Measurements from ENCODE around the gene VSTM4.

The VSTM4 gene, protein sequence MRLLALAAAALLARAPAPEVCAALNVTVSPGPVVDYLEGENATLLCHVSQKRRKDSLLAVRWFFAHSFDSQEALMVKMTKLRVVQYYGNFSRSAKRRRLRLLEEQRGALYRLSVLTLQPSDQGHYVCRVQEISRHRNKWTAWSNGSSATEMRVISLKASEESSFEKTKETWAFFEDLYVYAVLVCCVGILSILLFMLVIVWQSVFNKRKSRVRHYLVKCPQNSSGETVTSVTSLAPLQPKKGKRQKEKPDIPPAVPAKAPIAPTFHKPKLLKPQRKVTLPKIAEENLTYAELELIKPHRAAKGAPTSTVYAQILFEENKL

DNA sequence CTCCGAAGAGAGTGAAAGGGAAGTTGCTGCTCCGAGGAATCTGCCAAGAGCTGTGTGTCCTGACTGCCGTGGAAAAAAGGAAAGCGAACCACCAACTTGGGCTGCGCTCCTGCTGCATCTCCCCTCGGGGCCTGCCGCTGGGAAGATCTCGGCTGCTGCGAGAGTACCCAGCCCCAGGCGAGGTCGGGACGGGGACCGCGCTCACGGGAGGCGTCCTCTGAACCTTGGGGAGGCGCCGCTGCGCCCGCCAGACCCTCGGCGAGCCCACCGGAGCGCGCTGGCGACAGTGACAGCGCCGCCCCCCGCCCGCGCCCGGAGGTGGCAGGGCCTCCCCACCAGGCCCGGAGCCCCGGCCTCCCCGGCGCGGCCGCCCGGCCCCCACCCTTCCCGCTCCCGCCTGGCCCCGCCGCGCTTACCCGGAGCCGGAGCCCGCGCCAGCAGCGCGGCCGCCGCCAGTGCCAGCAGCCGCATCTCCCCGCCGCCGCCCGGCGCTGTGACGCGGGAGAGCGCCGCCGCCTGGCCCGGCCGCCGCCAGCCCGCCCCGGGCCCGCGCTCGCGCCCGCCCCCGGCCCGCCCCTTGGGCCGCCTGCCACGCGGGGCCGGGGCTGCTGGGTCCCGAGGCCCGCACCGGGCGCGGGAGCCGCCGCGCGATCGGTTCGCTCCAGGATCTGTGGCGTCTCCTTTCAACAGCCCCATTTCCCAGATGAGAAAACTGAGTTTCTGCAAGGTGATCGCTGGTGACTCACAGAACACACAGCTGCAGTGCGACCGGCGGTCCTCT is at the start of gene VSTM4:
VSTM4 (minus strand) TSS at position 508 of the 781 bp plus-strand sequence; CDS start at position 471, 37 bp downstream.
- DNase-seq (ENCODE audit: low read depth in 2 of 2) = no peak

DNA sequence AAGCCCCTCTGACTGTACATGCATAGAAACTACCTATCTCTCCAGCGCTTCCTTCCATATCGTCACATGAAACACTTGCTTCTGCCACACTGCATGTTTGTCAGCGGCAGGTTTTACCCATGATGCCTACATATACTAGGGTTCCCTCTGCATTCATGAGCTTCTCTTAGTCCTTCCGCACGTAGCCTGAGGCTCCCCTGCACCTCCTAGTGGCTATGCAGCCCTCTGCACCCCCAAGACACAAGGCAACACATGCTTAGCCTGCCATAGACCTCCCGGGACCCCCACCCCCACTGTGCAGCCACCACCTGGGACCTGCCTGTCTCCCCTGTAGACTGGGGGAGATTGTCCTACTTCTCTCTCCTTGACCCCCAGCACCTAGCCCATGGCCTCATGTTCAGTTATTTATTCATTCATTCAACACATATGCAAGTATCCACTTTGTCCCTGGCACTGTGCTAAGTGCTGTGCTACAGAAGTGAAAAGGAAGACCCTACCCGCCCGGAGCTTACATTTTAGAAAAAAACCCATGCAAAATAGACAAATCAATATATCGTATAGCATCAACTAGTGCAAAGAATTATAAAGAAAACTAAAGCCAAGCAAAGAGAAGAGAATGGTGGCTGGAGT is 49.4 kb upstream of the VSTM4 start:
- no peak for DNase-seq (ENCODE audit: low read depth in 2 of 2)

DNA sequence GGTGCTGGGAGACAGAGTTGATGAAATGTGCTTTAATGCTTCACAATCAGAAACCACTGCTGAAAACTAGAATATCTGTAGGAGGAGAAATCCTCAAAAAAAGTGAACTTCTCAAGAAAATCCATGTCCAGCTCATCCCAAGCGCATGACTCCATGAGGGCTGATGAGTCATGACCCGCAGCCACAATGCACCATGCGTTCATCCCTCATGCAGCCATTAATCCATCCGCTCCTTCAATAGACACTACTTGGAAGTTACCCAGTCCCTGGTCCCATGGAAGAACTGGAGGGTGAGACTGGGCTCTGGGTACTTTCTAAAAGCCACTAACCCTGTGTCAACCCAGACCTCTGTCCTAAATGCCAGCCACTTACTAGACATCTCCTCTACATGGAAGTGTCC is 48.4 kb upstream of the VSTM4 start:
- no peak for DNase-seq (ENCODE audit: low read depth in 2 of 2)

DNA sequence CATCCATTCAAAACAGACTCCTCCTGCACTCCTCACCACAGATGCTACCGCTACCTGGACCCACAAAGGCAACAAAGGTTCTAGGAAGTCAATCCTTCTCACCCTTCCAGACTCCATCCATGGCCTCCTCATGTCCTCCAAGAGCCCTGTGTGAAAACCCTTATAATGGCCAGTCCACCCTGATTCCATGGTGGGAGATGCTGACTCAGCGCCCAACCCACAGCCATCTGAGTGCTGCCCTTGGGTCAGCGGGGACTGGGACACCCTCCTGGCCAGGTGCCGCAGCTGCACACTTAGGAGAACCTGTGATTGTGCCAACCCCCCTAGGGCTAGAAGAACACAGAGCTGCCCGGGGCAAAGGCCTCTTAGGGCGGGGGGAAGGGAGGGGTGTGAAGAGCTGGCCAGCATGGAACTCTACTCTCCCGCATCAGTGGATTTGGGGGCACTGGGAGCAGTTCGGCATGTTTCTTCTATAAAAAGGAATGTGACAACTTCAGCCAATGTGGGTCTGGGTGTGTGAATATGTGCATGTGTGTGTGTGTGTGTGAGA is 47.5 kb upstream of the VSTM4 start:
- DNase-seq (ENCODE audit: low read depth in 2 of 2) = no peak

DNA sequence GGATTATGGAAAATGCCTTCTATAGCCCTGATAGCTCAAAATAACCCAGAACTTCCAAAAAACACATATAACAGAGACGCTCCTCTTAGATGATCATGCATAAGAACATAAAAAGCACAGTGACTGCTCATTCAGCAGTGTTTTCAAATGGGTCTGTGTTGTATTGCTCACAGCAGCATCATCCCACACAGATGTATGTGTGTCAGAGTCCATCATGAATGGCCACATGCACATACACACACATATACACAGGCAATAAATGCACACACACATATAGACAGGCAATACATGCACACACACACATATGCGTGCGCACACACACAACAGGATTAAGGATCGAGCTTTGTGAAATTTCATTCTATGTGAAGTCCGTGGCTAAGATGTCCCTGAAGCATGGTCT is 46.7 kb upstream of the VSTM4 start:
- no peak for DNase-seq (ENCODE audit: low read depth in 2 of 2)

DNA sequence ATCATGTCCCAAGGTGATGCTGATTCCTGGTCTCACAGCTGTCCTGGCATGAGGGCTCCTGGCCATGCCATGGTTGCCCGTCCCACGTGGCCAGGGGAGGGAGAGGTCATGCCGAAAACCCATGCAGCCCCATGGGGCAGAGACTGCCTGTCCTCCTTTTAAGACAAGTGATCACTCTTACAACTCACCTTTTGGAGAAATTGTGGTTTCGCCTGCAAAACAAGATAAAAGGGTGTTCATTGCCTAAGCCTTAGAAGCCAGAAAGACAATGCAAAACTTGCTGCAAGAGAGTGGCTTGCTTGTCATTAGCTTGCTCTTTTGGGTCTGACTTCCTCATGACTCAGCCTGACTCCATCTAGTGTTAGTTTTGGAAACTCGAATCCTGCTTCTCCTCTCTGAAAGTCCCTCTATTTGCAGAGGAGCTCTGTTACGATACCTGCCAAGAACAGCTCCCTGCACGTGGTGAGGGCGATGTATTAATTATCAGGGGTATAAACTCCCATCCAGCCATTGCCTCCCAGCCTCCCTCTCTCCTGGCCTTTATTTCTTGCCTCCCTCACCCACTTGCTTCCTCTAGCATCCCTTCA is 46.2 kb upstream of the VSTM4 start:
- DNase-seq (ENCODE audit: low read depth in 2 of 2) = no peak

DNA sequence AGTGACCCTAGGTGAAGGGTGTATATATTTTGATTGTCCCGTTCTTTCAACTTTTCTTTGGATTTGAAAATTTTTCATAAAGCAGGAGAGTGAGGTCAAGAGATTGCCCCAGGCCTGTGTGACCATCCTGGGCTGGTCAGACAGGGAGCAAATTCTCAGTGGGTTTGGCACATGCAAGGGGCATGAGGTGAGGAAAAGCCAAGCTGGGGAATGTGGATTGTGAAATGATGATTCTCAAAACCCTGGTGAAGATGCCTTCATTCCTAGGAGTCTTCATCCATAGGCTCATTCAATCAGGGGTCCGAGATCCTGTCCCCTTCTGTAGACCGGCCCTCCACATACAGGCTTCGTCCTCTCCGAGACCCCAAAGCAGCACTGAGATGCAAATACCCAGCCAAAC is 45.5 kb upstream of the VSTM4 start:
- DNase-seq (ENCODE audit: low read depth in 2 of 2) = no peak

DNA sequence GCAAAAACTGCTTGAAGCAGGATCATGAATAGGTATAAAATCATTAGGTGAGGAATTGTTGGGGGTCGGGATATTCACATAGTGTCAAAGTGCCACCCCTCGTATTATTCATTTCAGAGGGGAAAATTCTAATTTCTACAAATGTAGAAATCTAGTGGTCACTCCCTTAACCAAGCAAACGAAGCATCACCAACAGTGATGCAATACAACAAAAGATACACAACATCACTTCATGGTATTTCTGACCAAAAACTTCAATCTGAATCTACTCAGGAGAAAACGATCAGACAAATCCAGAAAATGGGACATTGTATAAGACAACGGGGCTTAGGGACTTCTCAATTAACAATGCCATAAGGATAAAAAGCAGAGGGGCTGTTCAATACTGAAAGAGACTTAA is 44.8 kb upstream of the VSTM4 start:
- no peak for DNase-seq (ENCODE audit: low read depth in 2 of 2)

DNA sequence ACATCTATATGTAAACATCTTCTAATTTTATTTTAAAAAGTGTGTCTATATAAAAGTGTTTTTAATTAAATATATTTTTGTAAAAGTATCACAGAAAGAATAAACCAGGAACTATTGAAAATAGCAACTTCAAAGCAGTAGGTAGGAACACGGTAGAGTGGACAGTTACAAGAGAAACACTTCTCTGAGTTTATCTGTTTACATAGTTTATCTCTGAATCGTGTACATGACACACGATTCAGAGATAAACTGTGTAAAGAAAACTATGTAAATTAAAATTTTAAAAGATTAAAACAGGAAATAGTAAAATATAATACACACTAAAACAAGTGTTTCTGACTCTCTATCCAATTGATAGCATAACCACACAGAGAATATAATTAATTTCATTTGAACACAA is 43.6 kb upstream of the VSTM4 start:
- DNase-seq (ENCODE audit: low read depth in 2 of 2) = no peak

DNA sequence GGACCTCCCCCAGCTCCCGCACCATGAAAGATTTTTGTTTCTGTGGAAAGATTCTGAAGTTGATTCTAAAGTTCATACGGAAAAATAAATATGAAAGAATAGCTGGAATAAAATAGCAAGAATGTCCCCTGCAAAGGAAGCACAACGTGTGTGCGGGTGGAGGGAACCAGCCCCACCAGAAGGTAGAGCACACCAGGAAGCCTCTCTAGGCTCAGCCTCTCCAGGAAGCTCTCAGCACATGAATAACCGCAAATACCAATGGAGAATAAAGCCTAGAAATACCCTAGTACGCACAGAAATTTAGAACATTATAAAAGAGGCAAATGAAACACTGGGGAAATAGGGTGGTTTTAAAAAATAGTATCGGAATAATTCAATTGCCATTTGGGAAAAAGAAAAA is 43.1 kb upstream of the VSTM4 start:
- no peak for DNase-seq (ENCODE audit: low read depth in 2 of 2)

DNA sequence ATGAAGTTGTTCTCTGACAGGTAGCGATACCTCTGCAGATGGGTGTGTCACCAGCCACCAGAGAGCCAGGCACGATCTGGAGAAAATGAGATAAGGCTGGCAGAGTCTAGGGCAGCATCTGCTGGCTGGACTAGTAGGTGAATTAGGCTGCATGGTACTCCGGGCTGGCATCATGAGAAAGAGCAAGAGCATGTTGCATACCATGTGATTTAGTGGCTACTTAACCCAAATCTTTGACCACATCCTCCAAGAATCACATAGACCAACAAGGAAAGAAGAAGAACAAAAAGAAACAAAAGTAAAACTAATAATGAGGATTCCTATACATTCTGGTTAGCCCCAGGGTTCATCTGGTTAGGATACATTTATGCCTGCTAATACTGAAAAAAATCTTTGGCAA is 41.9 kb upstream of the VSTM4 start:
- DNase-seq (ENCODE audit: low read depth in 2 of 2) = no peak

DNA sequence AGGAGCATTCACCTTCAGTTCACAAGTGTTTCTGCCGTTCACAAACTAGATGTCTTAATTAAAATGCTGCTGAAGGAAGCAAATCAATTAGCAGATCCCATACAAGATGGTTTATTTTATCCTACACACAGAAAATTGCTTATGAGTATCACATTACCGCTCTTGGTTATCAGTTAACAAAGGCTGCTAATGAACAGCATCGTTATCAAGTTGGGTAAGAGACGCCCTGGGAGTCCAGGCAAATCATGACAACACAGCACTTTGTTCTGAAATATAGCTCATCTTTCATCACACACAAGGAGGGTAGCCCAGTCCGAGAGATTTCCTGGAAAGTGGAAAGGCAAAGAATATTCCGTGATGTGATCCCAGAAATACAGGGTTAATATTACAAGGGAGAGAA is 39.3 kb upstream of the VSTM4 start:
- no peak for DNase-seq (ENCODE audit: low read depth in 2 of 2)

DNA sequence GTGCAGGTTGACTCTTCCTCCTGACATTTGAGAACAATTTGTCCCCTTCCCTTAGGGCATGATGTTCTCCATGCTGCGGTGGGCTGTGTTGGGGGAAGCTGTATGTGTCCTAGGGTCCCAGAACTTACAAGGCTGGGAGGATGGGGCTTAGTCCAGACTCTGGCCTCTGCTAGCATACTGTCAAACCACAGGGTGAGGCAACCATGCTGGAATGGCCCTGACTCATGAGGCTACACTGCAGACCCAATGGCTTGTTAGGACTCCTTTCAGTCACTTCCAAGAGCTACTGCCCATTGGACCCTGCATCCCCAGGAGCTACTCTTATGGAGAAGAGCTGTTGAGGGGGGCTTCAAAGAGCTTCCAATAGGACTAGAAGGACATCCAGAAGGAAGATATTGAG is 38.6 kb upstream of the VSTM4 start:
- DNase-seq (ENCODE audit: low read depth in 2 of 2) = no peak

DNA sequence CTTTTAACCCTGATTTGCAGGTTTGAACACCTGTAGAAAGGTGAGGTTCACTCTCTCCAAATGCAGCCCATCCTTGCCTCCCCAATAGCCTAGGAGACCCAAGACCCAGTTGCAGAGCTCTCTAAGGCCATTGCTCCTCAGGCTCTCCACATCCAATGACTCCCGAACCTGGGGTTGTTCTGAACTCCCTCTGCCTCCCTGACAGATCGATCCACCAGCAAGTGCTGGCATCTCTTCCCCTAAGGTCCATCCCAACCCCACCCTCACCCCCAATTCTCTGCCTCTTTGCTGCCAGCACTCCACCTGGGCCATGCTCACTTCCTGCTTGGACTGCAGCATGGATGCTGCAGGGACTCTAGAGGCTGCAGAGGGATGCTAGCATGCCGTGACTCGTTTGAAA is 37.8 kb upstream of the VSTM4 start:
- DNase-seq (ENCODE audit: low read depth in 2 of 2) = no peak

DNA sequence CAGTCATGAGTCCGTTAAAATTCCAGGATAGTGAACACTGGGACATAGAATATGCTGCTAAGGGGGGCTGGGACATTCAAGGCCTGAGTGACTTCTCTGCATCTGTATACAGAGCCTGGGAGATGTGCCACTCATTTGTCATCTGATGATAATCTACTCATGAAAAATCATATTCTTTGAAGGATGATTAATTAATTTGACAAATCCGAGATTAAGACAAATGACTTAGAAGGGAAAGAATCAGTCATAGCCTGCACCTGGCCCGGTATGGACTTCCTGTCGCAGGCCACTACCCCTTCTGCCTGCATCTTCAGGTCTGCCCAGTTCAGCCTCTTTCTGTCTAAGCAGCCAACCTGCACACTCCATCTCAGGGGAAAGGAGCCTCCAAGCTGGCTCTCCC is 37.3 kb upstream of the VSTM4 start:
- no peak for DNase-seq (ENCODE audit: low read depth in 2 of 2)

DNA sequence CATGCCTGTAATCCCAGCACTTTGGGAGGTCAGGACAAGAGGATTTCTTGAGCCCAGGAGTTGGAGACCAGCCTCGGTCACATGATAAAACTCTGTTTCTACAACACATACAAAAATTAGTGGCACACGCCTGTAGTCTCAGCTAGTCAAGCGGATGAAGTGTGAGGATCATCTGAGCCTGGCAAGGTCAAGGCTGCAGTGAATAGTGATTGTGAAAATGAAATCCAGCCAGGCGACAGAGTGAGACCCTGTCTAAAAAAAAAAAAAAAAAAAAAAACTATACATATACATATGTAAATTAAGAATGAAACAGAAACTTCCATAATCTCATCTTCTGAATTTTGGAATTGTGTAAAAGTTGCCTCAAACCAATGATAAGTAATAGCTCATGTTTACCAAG is 36.7 kb upstream of the VSTM4 start:
- DNase-seq (ENCODE audit: low read depth in 2 of 2) = no peak

DNA sequence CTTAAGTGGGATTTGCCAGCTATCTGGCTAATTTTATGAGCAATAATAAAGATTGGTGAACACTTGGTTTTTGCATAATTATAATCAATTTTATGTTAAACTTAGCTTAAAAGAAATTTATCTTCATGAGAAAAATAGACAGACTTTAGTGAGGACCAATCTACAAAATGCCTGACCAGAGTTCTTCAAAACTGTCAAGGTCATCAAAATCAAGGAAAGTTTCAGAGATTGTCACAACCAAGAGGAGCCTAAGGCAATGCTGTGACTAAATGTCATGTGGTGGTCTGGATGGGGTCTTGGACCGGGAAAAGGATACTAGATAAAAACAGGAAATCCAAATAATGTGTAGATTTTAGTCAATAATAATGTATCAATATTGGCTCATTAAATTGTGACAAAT is 36.2 kb upstream of the VSTM4 start:
- no peak for DNase-seq (ENCODE audit: low read depth in 2 of 2)

DNA sequence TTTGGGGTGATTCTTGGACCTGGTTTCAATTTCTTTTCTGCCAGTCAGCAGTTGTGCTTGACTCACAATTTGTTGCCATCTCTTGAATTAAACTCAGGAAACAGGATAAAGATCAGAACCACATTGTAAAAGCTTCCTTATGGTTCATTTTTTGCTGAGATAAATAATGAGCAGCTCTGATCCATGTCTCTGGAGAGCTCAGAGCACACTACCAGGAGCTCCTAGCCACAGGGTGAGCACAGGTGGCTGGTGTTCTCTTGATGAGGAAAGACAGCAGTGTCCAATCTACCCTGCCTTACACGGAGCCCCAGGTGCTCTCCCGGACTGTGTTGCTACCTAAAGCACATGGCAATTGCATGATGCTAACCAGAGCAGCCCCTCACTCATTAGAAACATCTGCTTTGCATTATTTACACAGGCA is 35.7 kb upstream of the VSTM4 start:
- DNase-seq (ENCODE audit: low read depth in 2 of 2) = no peak

DNA sequence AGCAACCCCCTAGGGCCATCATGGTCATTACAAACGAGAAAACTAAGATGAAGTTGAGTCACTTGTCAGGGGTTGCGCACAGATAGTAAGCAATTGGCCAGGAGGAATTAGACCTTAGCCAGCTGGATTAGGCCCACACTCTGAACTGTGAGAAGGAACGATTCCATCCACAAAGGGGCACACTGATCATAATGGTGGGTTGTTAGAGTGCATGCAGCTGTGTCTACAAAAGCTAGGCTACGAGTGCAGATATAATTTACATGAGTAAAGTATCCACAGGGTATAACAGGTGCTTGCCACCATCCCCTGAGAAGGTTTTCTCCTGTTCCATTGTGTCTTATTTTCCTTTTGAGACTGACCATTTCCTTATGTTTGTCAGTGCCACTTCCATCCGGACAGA is 35.1 kb upstream of the VSTM4 start:
- DNase-seq (ENCODE audit: low read depth in 2 of 2) = no peak

DNA sequence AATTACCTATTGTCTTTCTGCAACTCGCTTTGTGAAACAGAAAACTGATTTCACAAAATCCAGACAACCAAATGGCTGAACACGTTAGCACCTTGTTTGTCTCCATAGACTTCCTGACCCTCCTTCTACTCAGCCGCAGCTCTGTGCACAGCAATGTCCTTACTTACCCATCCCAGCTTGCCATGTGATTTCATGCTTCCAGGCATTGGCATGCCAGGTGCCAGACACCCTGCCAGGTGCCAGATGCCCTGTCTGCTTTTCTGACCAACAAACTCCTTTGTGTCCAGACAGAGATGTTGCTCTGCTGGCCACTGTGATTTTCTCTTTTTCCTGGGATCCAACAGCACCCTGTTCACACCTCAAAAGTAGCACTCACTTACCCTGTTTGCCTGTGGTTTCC is 34.6 kb upstream of the VSTM4 start:
- no peak for DNase-seq (ENCODE audit: low read depth in 2 of 2)

DNA sequence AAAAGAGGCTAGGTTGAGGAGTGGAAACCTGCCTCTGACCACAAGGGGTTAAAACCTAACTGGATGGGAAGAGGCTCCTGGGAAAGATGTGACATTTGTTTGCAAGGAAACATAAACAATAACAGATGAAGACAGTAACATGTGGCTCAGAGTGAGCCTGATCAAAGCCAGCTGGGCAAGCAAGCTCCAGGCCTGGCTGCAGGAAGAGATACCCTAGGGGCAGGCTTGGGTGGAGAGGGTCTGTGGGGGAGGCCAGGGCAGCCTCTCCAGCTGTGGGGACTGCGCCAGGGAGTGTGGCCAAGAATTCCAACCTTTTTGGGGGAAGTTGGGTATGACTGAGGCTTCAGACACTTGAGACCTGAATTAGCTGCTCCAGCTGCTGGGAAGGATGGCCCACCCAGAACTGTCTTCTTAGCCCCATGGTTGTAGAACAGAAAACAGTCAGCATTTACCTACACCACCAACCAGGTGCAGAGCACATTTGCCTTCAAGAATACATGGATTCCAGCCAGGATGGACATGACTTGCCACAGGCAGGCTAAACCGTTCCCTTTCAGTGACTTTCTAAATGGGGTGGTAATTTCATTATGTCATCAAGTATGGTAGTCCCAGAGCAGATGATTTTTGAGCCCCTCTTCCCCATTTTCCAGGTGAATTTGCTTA is 28.9 kb upstream of the VSTM4 start:
- DNase-seq (ENCODE audit: low read depth in 2 of 2) = peak; percentile 60 to 66

DNA sequence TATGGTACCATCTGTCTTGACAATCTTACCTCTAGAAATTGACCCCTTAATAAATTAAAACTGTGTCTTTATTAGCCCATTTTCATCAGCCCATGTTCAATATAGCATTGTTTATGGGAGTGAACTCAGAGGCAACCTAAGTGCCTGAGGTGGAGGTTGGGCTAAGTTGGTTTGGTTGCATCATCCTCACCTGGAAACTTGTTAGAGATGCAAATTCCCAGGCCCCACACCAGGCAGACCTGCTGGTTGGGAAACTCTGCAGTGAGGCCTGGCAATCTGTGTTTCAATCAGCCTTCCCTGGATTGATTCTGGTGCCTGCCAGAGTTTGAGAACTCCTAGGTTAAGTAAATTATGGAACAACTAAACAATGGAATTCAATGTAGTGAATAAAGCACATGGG is 27.9 kb upstream of the VSTM4 start:
- DNase-seq (ENCODE audit: low read depth in 2 of 2) = no peak

All from fibroblast of skin of left biceps (primary cell).